GM18907 (cell line): Measurements from ENCODE around the gene RNF224.
A peak's percentile ranks its signal among the peaks of the same experiment; 100 is the strongest.
"Not testable (repeated sequence)": the region's sequence is repeated elsewhere in the genome, so short reads cannot be mapped to it uniquely, and the experiment has no call there.

Experiments used
- ATAC-seq: cut with Tn5 transposase; IDR thresholded peaks from one replicate; pipeline ENCODE4 v1.9.1; 2021; ENCODE audit warnings: mild to moderate bottlenecking, moderate library complexity; ENCODE audit not compliant: unreplicated experiment

Gene RNF224

GRCh38 chr9:137251490-137252268, 24.4 kb downstream of the RNF224 start:
- no peak for ATAC-seq

- no peak for ATAC-seq
Measured at GRCh38 chr9:137252555-137253506, 25.5 kb downstream of the RNF224 start.

GRCh38 chr9:137253717-137254623, 26.7 kb downstream of the RNF224 start:
- ATAC-seq = no peak

GRCh38 chr9:137254624-137255447, 27.5 kb downstream of the RNF224 start, which contains the start of gene NELFB:
NELFB (plus strand) TSS chr9:137255327.
- ATAC-seq = peak; percentile 74

- peak; percentile 32 for ATAC-seq
Measured at GRCh38 chr9:137255448-137256114, 28.3 kb downstream of the RNF224 start.

GRCh38 chr9:137256362-137256761, 29.1 kb downstream of the RNF224 start:
- ATAC-seq = no peak

GRCh38 chr9:137256856-137257255, 29.6 kb downstream of the RNF224 start:
- no peak for ATAC-seq

GRCh38 chr9:137262173-137262908, 35.0 kb downstream of the RNF224 start:
- not testable (repeated sequence) for ATAC-seq

- no peak for ATAC-seq
Measured at GRCh38 chr9:137262909-137263285, 35.6 kb downstream of the RNF224 start.

- ATAC-seq = no peak
Measured at GRCh38 chr9:137263506-137263905, 36.2 kb downstream of the RNF224 start.

GRCh38 chr9:137264067-137264466, 36.8 kb downstream of the RNF224 start:
- ATAC-seq = no peak

GRCh38 chr9:137265496-137266161, 38.3 kb downstream of the RNF224 start:
- ATAC-seq = no peak

GRCh38 chr9:137266162-137266527, 38.8 kb downstream of the RNF224 start:
- ATAC-seq = no peak

- no peak for ATAC-seq
Measured at GRCh38 chr9:137266585-137267453, 39.5 kb downstream of the RNF224 start.

- no peak for ATAC-seq
Measured at GRCh38 chr9:137267933-137268355, 40.6 kb downstream of the RNF224 start.

- ATAC-seq = no peak
Measured at GRCh38 chr9:137268538-137269201, 41.4 kb downstream of the RNF224 start.
